Spinal cord (tissue), 4 donors: ENCODE results near the gene UCP1. TPM values are rescaled to one million over a fixed set of nuclear protein-coding genes. Genes with fewer than 3 reads are reported as not detected.

Experiments
- polyA plus RNA-seq, 2 donors: library from polyadenylated mRNA; unstranded; fragments of 120-200 nt; gene quantifications; one replicate each; pipeline ENCODE4 v1.2.1, GENCODE V29; 2013; ENCODE audit not compliant: insufficient read length in 2 of 2
- small RNA-seq: library from RNA; depleted of rRNA; stranded (forward); fragments of <200 nt; gene quantifications from one replicate; pipeline ENCODE3, GENCODE V24; 2014; ENCODE audit warnings: low replicate concordance
- total RNA-seq, 2 donors: library from RNA; depleted of rRNA in 1 of 2; stranded (reverse); fragments of 120-200 nt in 1 of 2; fragments of >200 nt in 1 of 2; gene quantifications; one replicate each; pipeline versions ENCODE4 v1.2.3 to v1.2.4, GENCODE V29; 2013 to 2014

The UCP1 gene
- total and polyA plus RNA-seq, 4 donors = 0.36 to 0.61 (median 0.41) TPM; not detected in 1

Small RNAs within 50 kb of the gene (small RNA-seq; reads per million reads assigned to genes)
- gene AC108019.1 (not detected), gene RN7SL152P (not detected)

Other genes with a start within 250 kb of the UCP1 start
- gene SCOC, start 195.3 kb downstream of the UCP1 start, total RNA-seq = 100 to 1,000 TPM in 1 of 2 donors, 10 to 100 TPM in 1; 68.0 to 170 TPM
- gene SCOC, start 195.3 kb downstream of the UCP1 start, polyA plus RNA-seq = 100 to 1,000 TPM; 183 to 251 TPM
- 10 to 100 TPM in 1 of 2 donors, 1 to 10 TPM in 1; 6.6 to 10.4 TPM for gene CLGN, start 141.3 kb downstream of the UCP1 start, total RNA-seq
- 10 to 100 TPM in 1 of 2 donors, 1 to 10 TPM in 1; 9.6 to 12.5 TPM for gene CLGN, start 141.3 kb downstream of the UCP1 start, polyA plus RNA-seq
- gene MGAT4D, start 70.7 kb downstream of the UCP1 start, total RNA-seq = under 1 TPM in 1 of 2 donors, not detected in 1; 0.10 TPM
- under 1 TPM in 1 of 2 donors, not detected in 1; 0.12 TPM for gene MGAT4D, start 70.7 kb downstream of the UCP1 start, polyA plus RNA-seq
- gene ELMOD2, start 44.8 kb downstream of the UCP1 start, total RNA-seq = 10 to 100 TPM; 37.8 to 51.6 TPM
- gene ELMOD2, start 44.8 kb downstream of the UCP1 start, polyA plus RNA-seq = 10 to 100 TPM; 20.8 to 27.6 TPM
- 10 to 100 TPM; 47.6 to 98.1 TPM for gene TBC1D9, start 187.4 kb upstream of the UCP1 start, total RNA-seq
- 10 to 100 TPM; 48.3 to 60.2 TPM for gene TBC1D9, start 187.4 kb upstream of the UCP1 start, polyA plus RNA-seq